Measurements from ENCODE around the gene ARHGAP10. TPM values are rescaled to one million over a fixed set of nuclear protein-coding genes. Genes with fewer than 3 reads are reported as not detected.

Gene ARHGAP10
- total RNA-seq, 2 experiments from 2014 or later = 6.1 to 6.2 TPM

DNA sequence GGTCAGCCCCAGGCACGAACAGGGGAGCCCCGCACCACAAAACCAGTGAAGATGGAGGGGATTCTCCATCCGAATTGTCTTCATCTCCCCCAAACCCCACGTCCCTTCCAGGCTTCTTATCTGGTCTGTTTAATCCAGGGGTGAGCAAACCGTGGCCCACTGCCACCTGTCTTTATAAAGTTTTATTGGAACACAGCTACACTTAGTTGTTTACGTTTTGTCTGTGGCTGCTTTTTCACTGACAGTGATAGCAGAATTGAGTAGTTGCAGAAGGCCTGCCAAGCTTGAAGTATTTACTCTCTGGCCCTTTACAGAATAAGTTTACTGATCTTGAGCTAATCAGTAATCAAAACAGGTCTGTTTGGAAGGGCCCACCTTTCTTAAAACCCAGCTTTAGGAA is 324.0 kb downstream of the ARHGAP10 start:
- Mint-ChIP-seq H3K4me3 (no peak overlapping the region), H3K36me3 (ENCODE audit: low read depth) (peaks cover 2% of the 10 kb centered on the region), H3K9me3 (ENCODE audit: low read depth) (peaks cover 7% of the 10 kb centered on the region), H3K27ac (no peak overlapping the region), H3K4me1 (peaks cover 92% of the 10 kb centered on the region), H3K27me3 (no peaks in the 10 kb centered on the region)
- ChIA-PET POLR2A (no interaction called here), CTCF (no interaction called here)
- DNase-seq (no peak), ATAC-seq (no peak)
- intact Hi-C loops (cut with DNase I, micrococcal nuclease) = loop anchor here (2.0 to 10.0 kb wide), 3 partner anchors 387 to 679 kb away; partner anchors contain the start of gene NR3C2 (in 2 of the 2)

GRCh38 chr4:148056879-148057278 is 325.0 kb downstream of the ARHGAP10 start:
- H3K36me3 Mint-ChIP-seq (ENCODE audit: low read depth) = peaks cover 2% of the 10 kb centered on the region
- peak; percentile 83 for DNase-seq
- peak; percentile 85 for ATAC-seq

DNA sequence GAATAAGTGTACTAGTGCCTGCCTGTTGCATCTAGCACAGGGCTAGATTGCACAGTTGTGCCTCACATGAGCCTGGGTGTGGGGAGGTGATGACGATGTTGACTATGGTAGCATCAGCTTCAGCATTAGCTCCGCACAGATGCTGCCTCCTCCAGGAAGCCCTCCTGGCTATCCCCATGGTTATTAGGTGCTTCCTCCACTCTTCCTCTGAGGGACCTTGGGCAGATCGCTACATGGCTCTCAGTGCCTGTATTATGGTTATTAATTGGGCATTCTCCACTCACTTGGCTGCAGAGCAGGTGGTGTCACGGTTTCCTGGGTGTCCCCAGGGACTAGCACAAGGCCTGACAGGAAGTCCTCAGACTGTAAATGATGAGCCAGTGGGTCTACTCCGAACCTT is 325.6 kb downstream of the ARHGAP10 start:
- H3K27ac Mint-ChIP-seq = no peak overlapping the region
- intact Hi-C loops (cut with DNase I, micrococcal nuclease) = loop anchor here (2.0 to 10.0 kb wide), 3 partner anchors 385 to 677 kb away; partner anchors contain the start of gene NR3C2 (in 2 of the 2)
- ChIA-PET CTCF (no interaction called here), POLR2A (no interaction called here)
- H3K9me3 Mint-ChIP-seq (ENCODE audit: low read depth) = peaks cover 7% of the 10 kb centered on the region
- no peak overlapping the region for H3K4me3 Mint-ChIP-seq
- H3K27me3 Mint-ChIP-seq = no peaks in the 10 kb centered on the region
- peaks cover 86% of the 10 kb centered on the region for H3K4me1 Mint-ChIP-seq
- no peak for DNase-seq
- peaks cover 2% of the 10 kb centered on the region for H3K36me3 Mint-ChIP-seq (ENCODE audit: low read depth)
- no peak for ATAC-seq

More at GRCh38 chr4:148056879-148057278, 325.0 kb downstream of the ARHGAP10 start:
- CTCF ChIA-PET = no interaction called here
- intact Hi-C loops (cut with DNase I, micrococcal nuclease) = loop anchor here (2.0 to 10.0 kb wide), 3 partner anchors 386 to 678 kb away; partner anchors contain the start of gene NR3C2 (in 2 of the 2)
- POLR2A ChIA-PET = no interaction called here
- Mint-ChIP-seq H3K27ac (no peak overlapping the region), H3K9me3 (ENCODE audit: low read depth) (peaks cover 7% of the 10 kb centered on the region), H3K27me3 (no peaks in the 10 kb centered on the region), H3K4me3 (no peak overlapping the region), H3K4me1 (peaks cover 92% of the 10 kb centered on the region)

DNA sequence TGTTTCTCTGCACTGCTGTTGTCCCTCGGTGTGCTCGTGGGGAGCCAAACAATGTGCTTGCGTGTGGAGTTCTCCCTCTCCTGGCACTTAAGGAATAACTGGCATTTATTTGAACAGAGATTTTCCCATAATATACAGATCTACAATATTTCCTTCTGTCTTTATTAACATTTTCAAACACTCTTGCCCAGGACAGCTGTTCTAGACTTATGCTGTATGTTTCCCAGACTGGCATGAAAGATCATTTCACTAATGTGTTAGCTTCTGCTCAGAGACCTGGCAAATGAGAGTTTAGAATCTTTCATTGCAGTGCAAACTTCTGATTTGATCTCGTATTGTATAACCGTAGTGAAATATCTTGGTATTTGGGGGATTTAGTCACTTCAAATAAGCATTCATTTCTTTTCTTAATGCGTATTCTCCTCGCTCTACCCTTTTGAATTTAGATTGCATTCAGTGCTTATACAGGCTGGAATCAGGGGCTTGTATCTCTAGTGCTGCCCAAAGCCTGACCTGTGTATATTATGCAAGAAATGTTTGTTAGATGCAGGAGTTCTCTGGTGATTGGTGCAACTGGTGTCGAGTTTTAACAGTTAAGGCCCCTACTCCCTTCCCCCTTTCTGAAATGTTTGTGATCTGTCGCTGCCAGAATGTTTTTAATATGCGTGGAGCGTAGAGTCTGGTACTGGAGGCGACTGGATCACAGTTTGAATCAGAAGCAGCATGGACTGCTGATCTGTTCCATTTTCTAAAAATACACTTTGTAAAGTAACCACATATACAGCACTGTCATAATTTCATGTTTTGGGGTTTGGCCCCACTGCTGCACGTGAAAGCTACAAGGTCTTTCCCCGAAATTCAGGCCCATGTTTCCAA is 326.3 kb downstream of the ARHGAP10 start:
- intact Hi-C loops (cut with DNase I, micrococcal nuclease) = loop anchor here (2.0 to 10.0 kb wide), 3 partner anchors 385 to 677 kb away; partner anchors contain the start of gene NR3C2 (in 2 of the 2)
- Mint-ChIP-seq H3K4me1 (peaks cover 78% of the 10 kb centered on the region), H3K27me3 (no peaks in the 10 kb centered on the region), H3K9me3 (ENCODE audit: low read depth) (peaks cover 7% of the 10 kb centered on the region), H3K36me3 (ENCODE audit: low read depth) (peaks cover 2% of the 10 kb centered on the region), H3K27ac (no peak overlapping the region), H3K4me3 (no peak overlapping the region)
- CTCF ChIA-PET = no interaction called here
- ATAC-seq (no peak), DNase-seq (no peak)
- POLR2A ChIA-PET = no interaction called here

DNA sequence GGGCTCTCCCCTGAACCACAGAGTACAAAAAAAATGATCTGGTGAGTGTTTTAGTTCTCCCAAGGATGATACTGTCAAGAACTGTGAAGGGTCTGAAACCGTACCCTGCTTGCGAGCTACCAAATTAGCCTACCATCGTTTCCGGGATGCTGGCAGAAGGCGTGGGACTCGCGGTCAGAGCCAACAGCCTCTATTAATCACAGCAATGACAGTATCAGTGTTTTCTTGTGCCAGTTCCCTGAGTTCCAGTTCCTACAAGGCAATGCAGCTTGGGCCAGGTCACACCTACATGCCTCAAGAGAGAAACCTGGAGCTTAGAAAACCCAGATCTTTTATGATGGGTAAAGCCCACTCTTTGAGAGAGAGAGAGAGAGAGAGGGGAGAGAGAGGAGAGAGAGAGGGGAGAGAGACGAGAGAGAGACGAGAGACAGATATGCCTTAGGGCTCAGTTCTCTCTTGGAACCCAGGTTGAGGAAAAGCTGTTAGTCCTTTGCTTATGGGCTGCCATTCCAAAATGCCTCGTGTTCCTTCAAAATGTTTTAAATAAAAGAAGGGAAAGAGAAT is 327.8 kb downstream of the ARHGAP10 start:
- H3K9me3 Mint-ChIP-seq (ENCODE audit: low read depth) = peaks cover 7% of the 10 kb centered on the region
- ChIA-PET CTCF (interaction anchor here (0.6 to 0.7 kb wide), 3 partner anchors 25 to 444 kb away, joined by 3 to 4 read pairs (median 3); no protein-coding TSS in a partner anchor), POLR2A (interaction anchor here (0.6 kb wide), 1 partner anchor 9 kb away, joined by 3 read pairs; no protein-coding TSS in a partner anchor)
- DNase-seq (no peak), ATAC-seq (no peak)
- no peaks in the 10 kb centered on the region for H3K27me3 Mint-ChIP-seq
- peaks cover 4% of the 10 kb centered on the region for H3K36me3 Mint-ChIP-seq (ENCODE audit: low read depth)
- peak overlapping the region; percentile 42 for H3K4me3 Mint-ChIP-seq
- peak overlapping the region; percentile 80 for H3K27ac Mint-ChIP-seq
- intact Hi-C loops (cut with DNase I, micrococcal nuclease) = loop anchor here (10.0 kb wide), 2 partner anchors 385 to 675 kb away; partner anchors contain the start of gene NR3C2 (in 1 of the 2)
- peaks cover 64% of the 10 kb centered on the region for H3K4me1 Mint-ChIP-seq

DNA sequence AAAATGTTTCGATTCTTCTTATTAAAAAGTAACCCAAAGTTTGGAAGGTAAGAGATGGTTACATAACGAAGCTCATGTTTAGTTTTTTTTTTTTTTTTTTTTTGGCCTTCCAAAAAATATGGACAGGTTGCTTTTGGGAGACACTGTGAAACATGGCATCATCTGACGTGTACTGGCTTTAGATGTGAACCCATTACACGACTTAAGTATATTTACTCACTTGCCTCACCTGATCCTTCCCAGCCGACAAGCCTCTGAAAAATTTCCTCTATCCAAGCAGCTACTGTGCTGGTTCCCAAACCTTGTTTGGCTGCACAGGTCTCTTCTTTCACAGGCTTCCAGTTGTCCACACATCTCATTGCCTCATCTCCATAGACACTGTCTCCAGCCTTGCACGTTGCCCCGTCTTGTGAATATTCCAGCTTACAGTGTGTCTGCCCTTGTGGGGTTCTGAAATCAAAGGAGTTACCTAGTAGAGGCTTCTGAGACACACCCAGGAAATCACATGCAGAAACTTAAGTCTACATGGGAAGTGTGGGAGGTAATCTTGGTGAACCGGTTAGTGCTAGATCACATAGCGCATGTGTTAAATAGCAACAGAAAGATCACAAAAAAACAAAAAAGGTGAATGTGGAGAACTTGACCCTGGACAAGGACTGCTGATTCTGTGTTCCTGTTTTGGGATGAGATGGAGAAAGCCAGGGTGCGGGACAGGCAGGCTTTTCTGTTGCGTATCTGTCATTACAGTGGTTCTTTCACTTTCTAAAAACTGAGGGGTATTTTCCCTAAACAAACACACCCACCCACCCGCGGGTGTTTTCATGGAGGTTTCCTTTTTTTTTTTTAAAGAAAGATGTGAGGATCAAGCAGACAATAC is 328.6 kb downstream of the ARHGAP10 start:
- H3K27ac Mint-ChIP-seq = peak overlapping the region; percentile 95
- ATAC-seq (peak; percentile 50), DNase-seq (peak; percentile 31)
- peak overlapping the region; percentile 74 for H3K4me3 Mint-ChIP-seq
- intact Hi-C loops (cut with DNase I, micrococcal nuclease) = no loop called here
- peaks cover 7% of the 10 kb centered on the region for H3K9me3 Mint-ChIP-seq (ENCODE audit: low read depth)
- H3K36me3 Mint-ChIP-seq (ENCODE audit: low read depth) = peaks cover 4% of the 10 kb centered on the region
- ChIA-PET CTCF (interaction anchor here (0.6 to 0.7 kb wide), 3 partner anchors 25 to 445 kb away, joined by 3 to 4 read pairs (median 3); no protein-coding TSS in a partner anchor), POLR2A (interaction anchor here (0.7 kb wide), 1 partner anchor 236 kb away, joined by 4 read pairs; no protein-coding TSS in a partner anchor)
- no peaks in the 10 kb centered on the region for H3K27me3 Mint-ChIP-seq
- H3K4me1 Mint-ChIP-seq = peaks cover 56% of the 10 kb centered on the region

DNA sequence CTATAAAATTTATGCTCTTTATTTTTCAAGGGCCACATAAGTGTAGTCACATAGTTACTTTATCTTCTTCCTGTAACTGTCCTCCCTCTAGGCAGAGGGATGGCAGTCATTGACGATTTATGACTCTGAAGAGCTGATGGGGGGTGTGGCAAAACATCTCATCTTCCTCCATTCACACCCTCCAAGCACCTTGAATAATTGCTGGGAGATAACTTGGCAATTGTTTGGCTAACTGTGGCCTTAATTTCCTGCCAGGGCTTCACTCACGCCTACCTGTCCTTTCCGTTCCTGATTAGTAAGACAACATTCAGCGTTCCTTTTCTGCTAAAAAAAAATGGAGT is 329.2 kb downstream of the ARHGAP10 start:
- intact Hi-C loops (cut with DNase I, micrococcal nuclease) = no loop called here
- Mint-ChIP-seq H3K27me3 (no peaks in the 10 kb centered on the region), H3K4me3 (peak overlapping the region; percentile 74), H3K36me3 (ENCODE audit: low read depth) (peaks cover 6% of the 10 kb centered on the region), H3K4me1 (peaks cover 50% of the 10 kb centered on the region), H3K9me3 (ENCODE audit: low read depth) (peaks cover 7% of the 10 kb centered on the region), H3K27ac (peak overlapping the region; percentile 95)
- ATAC-seq = peak; percentile 58
- ChIA-PET CTCF (no interaction called here), POLR2A (interaction anchor here (0.7 kb wide), 1 partner anchor 235 kb away, joined by 4 read pairs; no protein-coding TSS in a partner anchor)
- no peak for DNase-seq

- POLR2A ChIA-PET = interaction anchor here (0.7 kb wide), 1 partner anchor 16 kb away, joined by 3 read pairs; no protein-coding TSS in a partner anchor
- DNase-seq (no peak), ATAC-seq (no peak)
- intact Hi-C loops (cut with DNase I, micrococcal nuclease) = no loop called here
- Mint-ChIP-seq H3K36me3 (ENCODE audit: low read depth) (peaks cover 6% of the 10 kb centered on the region), H3K4me1 (peaks cover 46% of the 10 kb centered on the region), H3K27ac (no peak overlapping the region), H3K4me3 (no peak overlapping the region), H3K9me3 (ENCODE audit: low read depth) (peaks cover 7% of the 10 kb centered on the region), H3K27me3 (no peaks in the 10 kb centered on the region)
- CTCF ChIA-PET = no interaction called here
These were observed 329.9 kb downstream of the ARHGAP10 start for GRCh38 chr4:148061795-148062194.

DNA sequence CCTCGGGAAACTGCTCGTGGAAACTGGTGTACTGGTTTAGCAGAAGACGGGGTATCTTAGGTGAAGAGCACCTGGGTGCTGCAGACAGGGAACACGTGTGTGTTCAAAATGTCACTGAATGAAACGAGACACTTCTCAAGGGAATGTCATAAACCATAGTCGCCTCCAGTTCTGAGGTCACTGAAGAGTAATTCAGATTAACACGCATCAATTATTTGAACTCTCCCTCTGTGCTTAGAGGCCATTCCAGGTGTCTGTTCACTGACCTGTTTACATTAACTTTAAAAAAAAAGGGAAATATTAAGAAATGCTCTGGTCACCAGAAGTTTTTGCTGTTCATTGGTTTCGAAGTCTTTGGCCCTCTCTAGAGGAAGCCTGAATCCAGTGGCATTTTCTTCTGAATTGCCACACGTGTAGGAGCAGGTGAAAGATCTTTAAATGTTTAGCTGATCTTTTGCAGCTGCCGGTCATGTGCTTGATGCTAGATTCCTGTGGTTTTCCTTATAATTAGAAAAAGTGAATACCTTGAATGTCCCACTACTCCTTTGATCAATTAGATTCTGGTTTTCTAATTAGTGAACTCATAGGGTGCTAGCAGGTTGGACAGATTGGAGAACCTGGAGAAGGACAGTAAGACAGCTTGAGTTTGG is 330.5 kb downstream of the ARHGAP10 start:
- ChIA-PET POLR2A (no interaction called here), CTCF (no interaction called here)
- peaks cover 3% of the 10 kb centered on the region for H3K9me3 Mint-ChIP-seq (ENCODE audit: low read depth)
- DNase-seq (no peak), ATAC-seq (no peak)
- intact Hi-C loops (cut with DNase I, micrococcal nuclease) = no loop called here
- peaks cover 4% of the 10 kb centered on the region for H3K36me3 Mint-ChIP-seq (ENCODE audit: low read depth)
- no peak overlapping the region for H3K4me3 Mint-ChIP-seq
- H3K4me1 Mint-ChIP-seq = peaks cover 39% of the 10 kb centered on the region
- no peaks in the 10 kb centered on the region for H3K27me3 Mint-ChIP-seq
- H3K27ac Mint-ChIP-seq = no peak overlapping the region

DNA sequence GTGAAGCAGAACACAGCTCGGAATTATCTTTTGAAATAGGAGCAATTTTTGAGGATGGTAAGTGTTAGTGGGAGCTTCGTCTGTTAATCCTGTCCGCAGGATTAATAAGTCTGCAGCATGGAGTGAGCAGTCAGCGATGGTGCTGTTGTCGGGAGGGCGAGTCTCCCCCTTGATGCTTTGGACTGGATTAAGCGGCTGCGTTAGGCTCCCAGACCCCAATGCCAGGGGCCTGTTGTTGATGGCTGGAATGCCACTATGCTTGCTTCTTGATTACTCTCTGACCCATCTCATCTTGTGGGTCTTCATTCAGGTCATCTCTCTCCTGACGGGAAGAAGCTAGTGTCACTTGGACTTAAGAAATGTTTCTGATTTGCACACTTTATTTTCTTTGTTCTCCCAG is 332.6 kb downstream of the ARHGAP10 start:
- ATAC-seq (no peak), DNase-seq (no peak)
- CTCF ChIA-PET = interaction anchor here (0.7 kb wide), 1 partner anchor 15 kb away, joined by 3 read pairs; no protein-coding TSS in a partner anchor
- POLR2A ChIA-PET = no interaction called here
- Mint-ChIP-seq H3K9me3 (ENCODE audit: low read depth) (no peaks in the 10 kb centered on the region), H3K36me3 (ENCODE audit: low read depth) (peaks cover 4% of the 10 kb centered on the region), H3K27me3 (no peaks in the 10 kb centered on the region), H3K27ac (no peak overlapping the region), H3K4me1 (peaks cover 23% of the 10 kb centered on the region), H3K4me3 (no peak overlapping the region)
- intact Hi-C loops (cut with DNase I, micrococcal nuclease) = no loop called here
